Ovary (tissue), 9 donors: Measurements from ENCODE around the gene AMBRA1. TPM values are rescaled to one million over a fixed set of nuclear protein-coding genes. Genes with fewer than 3 reads are reported as not detected.

Experiments
- DNase-seq, 5 donors: peaks; one replicate each; pipeline ENCODE4 v3.0.0-alpha.2; 2019 to 2020
- H3K27ac ChIP-seq, 2 donors: fragments of 200-600 bp; one replicate each; pipeline versions ENCODE4 v1.5.1 to v1.8.0; 2019 to 2022
- H3K27me3 ChIP-seq: fragments of 200-600 bp; one replicate; pipeline ENCODE4 v1.8.0; 2022
- H3K36me3 ChIP-seq: fragments of 200-600 bp; sonication (generic); one replicate; pipeline ENCODE4 v1.5.1; 2019
- H3K4me1 ChIP-seq: one replicate; pipeline ENCODE4 v1.8.1; 2013; ENCODE audit warnings: mild to moderate bottlenecking, moderate library complexity; ENCODE audit not compliant: insufficient read depth
- H3K4me3 ChIP-seq: fragments of 200-600 bp; sonication (generic); one replicate; pipeline ENCODE4 v1.5.1; 2017
- H3K9me3 ChIP-seq, 2 donors: fragments of 200-600 bp in 1 of 2; sonication (generic) in 1 of 2; one replicate each; pipeline versions ENCODE4 v1.5.1 to v1.8.1; 2013 to 2019; ENCODE audit warnings: mild to moderate bottlenecking in 1 of 2, moderate library complexity in 1 of 2
- CTCF ChIP-seq, 3 donors: fragments of 450-650 bp in 2 of 3; fragments of 200-600 bp in 1 of 3; IDR thresholded peaks; one replicate each; pipeline versions ENCODE4 v1.5.1 to v1.8.0; 2016 to 2022; ENCODE audit warnings: antibody characterized with exemption in 3 of 3, mild to moderate bottlenecking in 1 of 3
- EP300 ChIP-seq: sonication (generic); formaldehyde crosslinking; IDR thresholded peaks from one replicate; pipeline ENCODE4 v1.6.1; 2017; ENCODE audit warnings: antibody characterized with exemption
- POLR2A ChIP-seq: fragments of 450-650 bp; IDR thresholded peaks from one replicate; pipeline ENCODE4 v1.6.1; 2017; ENCODE audit warnings: antibody characterized with exemption, mild to moderate bottlenecking, moderate library complexity
- WGBS, 3 donors: extraction: QIAGEN DNeasy Blood & Tissue Kit in 1 of 3; methylation state at CpG; one replicate each; pipeline versions ENCODE4 v1.1.5 to v1.1.7; 2013 to 2017; 5-methylcytosine and 5-hydroxymethylcytosine counted together
- intact Hi-C, 4 donors: fragments of 100-400 bp; cut with DNase I; formaldehyde crosslinking; loops; one replicate each; pipeline versions ENCODE4 v1.11.0 to v1.15.1; 2022 to 2023
- polyA plus RNA-seq, 2 donors: library from polyadenylated mRNA; stranded (reverse); fragments of 200-250 nt in 1 of 2; fragments of 350-450 nt in 1 of 2; fragmentation: Illumina TruSeq in 1 of 2; extraction: RNeasy Lipid Tissue Mini Kit (QIAGEN cat#74804) in 1 of 2; gene quantifications; one replicate each; pipeline ENCODE4 v1.2.3, GENCODE V29; 2013 to 2014
- total RNA-seq, 7 donors: library from RNA; depleted of rRNA in 2 of 7; stranded (reverse); fragments of >200 nt in 2 of 7; fragmentation: NEBNext Ultra II Directional in 3 of 7; extraction: Animal tissue kit (Norgen Biotek cat#: 25700) in 3 of 7; gene quantifications; one replicate each; pipeline versions ENCODE4 v1.1.0 to v1.2.4, GENCODE V29; 2016 to 2023
- donor health status: DM: no; HTN: no; CAD: no; lungs with moderate emphysema.
- donor health status: DM: no; HTN: no; CAD: no.
- donor health status: Bipolar disorder and iron deficiency.
- donor health status: DM: yes; HTN: yes; CAD: no.
- donor health status: DM: no; HTN: no; CAD: no.
- donor health status: DM: yes; HTN: yes; CAD: no.

The AMBRA1 gene
- total and polyA plus RNA-seq, 9 donors, result 18.7 to 38.1 (median 30.1) TPM

GRCh38 chr11:46426233-46426991, 167.4 kb downstream of the AMBRA1 start:
- no peaks in the 10 kb centered on the region for H3K9me3 ChIP-seq
- H3K27me3 ChIP-seq, result no peaks in the 10 kb centered on the region
- intact Hi-C loops, result no loop called here
- DNase-seq, result no peak
- H3K4me3 ChIP-seq, result no peak overlapping the region
- 80 to 92% (median 88%) methylated on average over 4 of the region's 4 CpGs for WGBS, 3 donors
- TF ChIP-seq CTCF (IDR thresholded peaks at IDR 0.05), result no peak
- TF ChIP-seq POLR2A, result no peak
- TF ChIP-seq EP300, result no peak
- no peaks in the 10 kb centered on the region for H3K36me3 ChIP-seq
- H3K27ac ChIP-seq, result no peak overlapping the region
- H3K4me1 ChIP-seq, result no peaks in the 10 kb centered on the region

DNA sequence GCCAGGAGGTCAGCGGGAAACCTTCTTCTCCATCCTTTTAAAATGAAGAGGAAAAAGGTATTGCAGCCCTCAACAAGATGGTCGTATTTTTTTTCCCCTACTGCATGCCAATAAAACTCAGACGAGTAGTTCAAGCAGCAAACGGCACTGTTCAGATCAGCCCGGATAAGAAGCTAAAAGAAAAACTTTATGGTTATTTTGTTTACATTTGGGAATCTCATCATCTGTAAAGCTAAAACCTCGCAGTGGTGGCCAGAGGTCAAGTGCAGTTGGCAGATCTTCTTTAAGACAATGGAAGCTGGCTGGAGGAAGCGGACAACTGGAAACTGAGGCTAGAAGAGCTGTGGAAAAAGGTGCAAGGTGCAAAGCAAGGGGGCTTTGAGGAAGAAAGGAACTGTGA, 171.2 kb downstream of the AMBRA1 start:
- TF ChIP-seq EP300 (no peak), CTCF (IDR thresholded peaks at IDR 0.05) (no peak), POLR2A (no peak)
- intact Hi-C loops, result no loop called here
- Histone ChIP-seq H3K27ac (no peak overlapping the region), H3K36me3 (no peaks in the 10 kb centered on the region), H3K9me3 (no peaks in the 10 kb centered on the region), H3K4me1 (no peaks in the 10 kb centered on the region), H3K4me3 (no peak overlapping the region), H3K27me3 (no peaks in the 10 kb centered on the region)
- DNase-seq, result no peak
- 76 to 81% (median 77%) methylated on average over 7 of the region's 7 CpGs for WGBS, 3 donors

GRCh38 chr11:46421257-46421880, 172.5 kb downstream of the AMBRA1 start:
- intact Hi-C loops, result no loop called here
- TF ChIP-seq CTCF (IDR thresholded peaks at IDR 0.05), result no peak
- no peak for TF ChIP-seq EP300
- no peak for TF ChIP-seq POLR2A
- Histone ChIP-seq H3K36me3 (no peaks in the 10 kb centered on the region), H3K27me3 (no peaks in the 10 kb centered on the region), H3K4me1 (no peaks in the 10 kb centered on the region), H3K27ac (no peak overlapping the region), H3K9me3 (no peaks in the 10 kb centered on the region), H3K4me3 (no peak overlapping the region)
- DNase-seq, result no peak
- WGBS, 3 donors, result 78 to 89% (median 85%) methylated on average over 8 of the region's 8 CpGs

- no peak for DNase-seq
- Histone ChIP-seq H3K4me1 (no peaks in the 10 kb centered on the region), H3K27ac (no peak overlapping the region), H3K36me3 (no peaks in the 10 kb centered on the region), H3K4me3 (no peak overlapping the region), H3K9me3 (no peaks in the 10 kb centered on the region), H3K27me3 (no peaks in the 10 kb centered on the region)
- intact Hi-C loops, result no loop called here
- TF ChIP-seq EP300, result no peak
- no peak for TF ChIP-seq CTCF (IDR thresholded peaks at IDR 0.05)
- TF ChIP-seq POLR2A, result no peak
- WGBS, 3 donors, result 89 to 100% (median 100%) methylated on average over 1 of the region's 1 CpG
These were observed 173.3 kb downstream of the AMBRA1 start for GRCh38 chr11:46420513-46420912.
